Parathyroid adenoma (tissue), 2 donors: ENCODE measurements around the gene HDDC2.

Source experiments
- H2AFZ ChIP-seq: fragments of 300-600 bp; sonication (generic); one replicate; pipeline ENCODE4 v1.7.0; 2017; ENCODE audit warnings: antibody characterized with exemption, mild to moderate bottlenecking
- H3K27ac ChIP-seq: fragments of 300-600 bp; sonication (generic); one replicate; pipeline ENCODE4 v1.7.0; 2017
- H3K27me3 ChIP-seq: fragments of 300-600 bp; sonication (generic); one replicate; pipeline ENCODE4 v1.7.0; 2017; ENCODE audit warnings: low read length; ENCODE audit not compliant: control insufficient read depth, insufficient read depth
- H3K36me3 ChIP-seq: fragments of 300-600 bp; sonication (generic); one replicate; pipeline ENCODE4 v1.7.0; 2017; ENCODE audit warnings: low read length; ENCODE audit not compliant: control insufficient read depth, insufficient read depth
- H3K4me1 ChIP-seq: fragments of 300-600 bp; sonication (generic); one replicate; pipeline ENCODE4 v1.7.0; 2017; ENCODE audit warnings: control low read depth
- H3K4me2 ChIP-seq: fragments of 300-600 bp; sonication (generic); one replicate; pipeline ENCODE4 v1.7.0; 2017; ENCODE audit warnings: low read length
- H3K4me3 ChIP-seq: fragments of 300-600 bp; sonication (generic); one replicate; pipeline ENCODE4 v1.7.0; 2017; ENCODE audit warnings: low read depth, low read length
- H3K79me2 ChIP-seq: fragments of 300-600 bp; sonication (generic); one replicate; pipeline ENCODE4 v1.7.0; 2017; ENCODE audit warnings: control low read depth
- H3K9ac ChIP-seq: fragments of 300-600 bp; sonication (generic); one replicate; pipeline ENCODE4 v1.7.0; 2017; ENCODE audit warnings: mild to moderate bottlenecking
- H3K9me3 ChIP-seq: fragments of 300-600 bp; sonication (generic); one replicate; pipeline ENCODE4 v1.7.0; 2017; ENCODE audit warnings: low read length; ENCODE audit not compliant: control insufficient read depth
- CTCF ChIP-seq: fragments of 300-600 bp; sonication (generic); IDR thresholded peaks from one replicate; pipeline ENCODE4 v1.7.0; 2017; ENCODE audit warnings: antibody characterized with exemption, mild to moderate bottlenecking
- donor health status: primary hyperparathyroidism.

Gene HDDC2

GRCh38 chr6:125270380-125270779 is 31.4 kb downstream of the HDDC2 start:
- Histone ChIP-seq H3K79me2 (no peaks in the 10 kb centered on the region), H3K9me3 (no peaks in the 10 kb centered on the region), H3K36me3 (no peaks in the 10 kb centered on the region), H3K27ac (no peak overlapping the region), H2AFZ (no peak overlapping the region), H3K4me2 (no peak overlapping the region), H3K4me3 (no peak overlapping the region), H3K27me3 (no peaks in the 10 kb centered on the region), H3K4me1 (peaks cover 7% of the 10 kb centered on the region), H3K9ac (no peak overlapping the region)
- TF ChIP-seq CTCF: no peak

GRCh38 chr6:125269328-125269985 is 32.3 kb downstream of the HDDC2 start:
- Histone ChIP-seq H3K9me3 (no peaks in the 10 kb centered on the region), H3K4me3 (no peak overlapping the region), H3K9ac (no peak overlapping the region), H3K79me2 (no peaks in the 10 kb centered on the region), H2AFZ (no peak overlapping the region), H3K36me3 (no peaks in the 10 kb centered on the region), H3K4me2 (peak overlapping the region; percentile 24), H3K27ac (no peak overlapping the region), H3K4me1 (no peaks in the 10 kb centered on the region), H3K27me3 (no peaks in the 10 kb centered on the region)
- no peak for TF ChIP-seq CTCF

- Histone ChIP-seq H3K9ac (no peak overlapping the region), H3K79me2 (no peaks in the 10 kb centered on the region), H3K9me3 (no peaks in the 10 kb centered on the region), H3K36me3 (no peaks in the 10 kb centered on the region), H3K27me3 (no peaks in the 10 kb centered on the region), H3K27ac (no peak overlapping the region), H3K4me1 (no peaks in the 10 kb centered on the region), H3K4me2 (no peak overlapping the region), H2AFZ (no peak overlapping the region), H3K4me3 (no peak overlapping the region)
- no peak for TF ChIP-seq CTCF
These were observed 33.0 kb downstream of the HDDC2 start for GRCh38 chr6:125268765-125269164.

GRCh38 chr6:125267806-125268523 is 33.8 kb downstream of the HDDC2 start:
- Histone ChIP-seq H3K9ac (no peak overlapping the region), H3K4me3 (no peak overlapping the region), H3K79me2 (no peaks in the 10 kb centered on the region), H2AFZ (no peak overlapping the region), H3K36me3 (no peaks in the 10 kb centered on the region), H3K4me2 (no peak overlapping the region), H3K27me3 (no peaks in the 10 kb centered on the region), H3K27ac (no peak overlapping the region), H3K9me3 (no peaks in the 10 kb centered on the region), H3K4me1 (no peaks in the 10 kb centered on the region)
- no peak for TF ChIP-seq CTCF
